Neutrophil (primary cell): ENCODE results near the gene RNF141.
A peak's percentile ranks its signal among the peaks of the same experiment; 100 is the strongest.

Source experiments
- H3K27ac ChIP-seq: fragments of 200-600 bp; sonication (generic); 2 replicates; pipeline ENCODE4 v1.5.1; 2016; ENCODE audit warnings: mild to moderate bottlenecking, moderate library complexity
- H3K27me3 ChIP-seq: fragments of 200-600 bp; sonication (generic); 2 replicates; pipeline ENCODE4 v1.6.0; 2016; ENCODE audit warnings: mild to moderate bottlenecking
- H3K36me3 ChIP-seq: fragments of 200-600 bp; sonication (generic); 2 replicates; pipeline ENCODE4 v1.5.1; 2017
- H3K4me1 ChIP-seq, 2 experiments: fragments of 200-600 bp in 1 of 2; sonication (generic) in 1 of 2; 1 replicate in 1 of 2; 2 replicates in 1 of 2; pipeline versions ENCODE4 v1.5.1 to v1.6.1; 2013 to 2016; ENCODE audit warnings: low read depth in 1 of 2, low read length in 1 of 2, mild to moderate bottlenecking in 1 of 2, moderate library complexity in 1 of 2; ENCODE audit not compliant: control insufficient read depth in 1 of 2, insufficient read depth in 1 of 2
- H3K4me3 ChIP-seq, 2 experiments: fragments of 200-600 bp in 1 of 2; sonication (generic) in 1 of 2; 1 replicate in 1 of 2; 2 replicates in 1 of 2; pipeline ENCODE4 v1.5.1; 2013 to 2016; ENCODE audit warnings: low read depth in 1 of 2, low read length in 1 of 2, mild to moderate bottlenecking in 1 of 2, moderate library complexity in 1 of 2
- H3K9me3 ChIP-seq: fragments of 200-600 bp; sonication (generic); 2 replicates; pipeline ENCODE4 v1.5.1; 2016
- CTCF ChIP-seq: fragments of 200-600 bp; sonication (generic); IDR thresholded peaks from 2 replicates; pipeline ENCODE4 v1.5.1; 2016; ENCODE audit warnings: antibody characterized with exemption

The RNF141 gene

DNA sequence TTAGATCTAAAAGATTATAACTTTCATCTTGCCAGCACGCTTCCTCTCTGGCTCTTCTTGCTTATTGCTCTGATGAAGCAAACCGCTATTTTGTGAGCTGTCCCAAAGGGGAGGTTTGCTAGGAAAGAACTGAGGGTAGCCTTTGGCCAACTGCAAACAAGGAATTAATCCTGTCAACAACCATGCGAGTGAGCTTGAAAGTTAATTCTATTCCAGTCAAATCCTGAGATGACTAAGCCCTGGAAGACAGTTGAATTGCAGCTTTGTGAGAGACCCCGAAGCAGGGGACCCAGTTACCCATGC is 10.3 kb upstream of the RNF141 start:
- Histone ChIP-seq H3K4me1 (peaks cover 5 to 6% of the 10 kb centered on the region in 2 experiments), H3K27ac (no peak overlapping the region), H3K36me3 (no peaks in the 10 kb centered on the region), H3K4me3 (no peak overlapping the region), H3K27me3 (no peaks in the 10 kb centered on the region), H3K9me3 (no peaks in the 10 kb centered on the region)
- no peak for TF ChIP-seq CTCF

DNA sequence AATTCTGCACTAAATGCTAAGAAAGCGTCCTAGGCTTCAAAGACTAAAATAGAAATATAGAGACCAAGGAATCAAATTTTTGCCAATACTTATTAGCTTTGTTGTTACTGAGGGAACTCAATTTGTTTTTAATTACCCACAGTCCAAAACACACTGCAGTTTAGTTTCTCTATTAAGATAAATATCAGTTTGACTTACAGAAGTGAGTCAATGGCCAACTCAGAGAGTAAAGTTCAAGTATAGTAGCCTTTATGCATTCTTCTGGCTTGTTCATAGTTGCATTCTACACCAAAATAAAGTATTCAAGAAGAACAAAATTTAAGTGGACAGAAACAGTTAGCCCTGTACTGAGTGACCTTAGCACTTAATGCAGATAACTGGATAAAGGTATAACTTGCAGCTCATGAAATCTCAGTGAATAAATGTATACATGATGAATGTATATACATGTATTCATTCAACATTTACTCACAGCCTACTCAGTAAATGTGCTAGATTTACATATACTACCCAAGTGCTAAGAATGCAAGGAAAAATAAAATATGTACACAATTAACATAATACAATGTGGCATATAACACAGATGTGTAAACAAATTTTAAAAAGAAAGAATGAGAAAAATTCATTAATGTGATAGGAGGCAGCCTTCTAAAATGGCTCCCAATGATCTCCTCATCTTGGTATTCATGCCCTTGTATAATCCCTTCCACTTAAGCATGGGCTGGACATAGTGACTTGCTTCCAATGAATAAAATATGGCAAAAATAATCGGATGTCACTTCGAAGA is 9.7 kb upstream of the RNF141 start:
- Histone ChIP-seq H3K9me3 (no peaks in the 10 kb centered on the region), H3K27me3 (no peaks in the 10 kb centered on the region), H3K4me1 (peaks cover 8 to 9% of the 10 kb centered on the region in 2 experiments), H3K27ac (no peak overlapping the region), H3K4me3 (no peak overlapping the region), H3K36me3 (no peaks in the 10 kb centered on the region)
- no peak for TF ChIP-seq CTCF

GRCh38 chr11:10544491-10545465 is 3.8 kb upstream of the RNF141 start:
- Histone ChIP-seq H3K4me3 (no peak overlapping the region), H3K27me3 (no peaks in the 10 kb centered on the region), H3K9me3 (no peaks in the 10 kb centered on the region), H3K36me3 (no peaks in the 10 kb centered on the region), H3K4me1 (peaks cover 32 to 36% of the 10 kb centered on the region in 2 experiments), H3K27ac (peak overlapping the region; percentile 76)
- TF ChIP-seq CTCF = no peak

- H3K36me3 ChIP-seq = no peaks in the 10 kb centered on the region
- H3K27ac ChIP-seq = no peak overlapping the region
- TF ChIP-seq CTCF = no peak
- H3K4me3 ChIP-seq = no peak overlapping the region
- no peaks in the 10 kb centered on the region for H3K27me3 ChIP-seq
- H3K4me1 ChIP-seq = peaks cover 39 to 46% of the 10 kb centered on the region in 2 experiments
- no peaks in the 10 kb centered on the region for H3K9me3 ChIP-seq
Observed at GRCh38 chr11:10543782-10544181, 2.8 kb upstream of the RNF141 start.

GRCh38 chr11:10542776-10543175 is 1.8 kb upstream of the RNF141 start:
- H3K4me3 ChIP-seq = no peak overlapping the region
- H3K4me1 ChIP-seq = peaks cover 39 to 53% of the 10 kb centered on the region in 2 experiments
- no peak for TF ChIP-seq CTCF
- no peaks in the 10 kb centered on the region for H3K36me3 ChIP-seq
- no peak overlapping the region for H3K27ac ChIP-seq
- H3K27me3 ChIP-seq = no peaks in the 10 kb centered on the region
- H3K9me3 ChIP-seq = no peaks in the 10 kb centered on the region
